HFFc6 (cell line): Measurements from ENCODE around the gene OR2T10. TPM values are rescaled to one million over a fixed set of nuclear protein-coding genes. Genes with fewer than 3 reads are reported as not detected.
"Not testable (repeated sequence)": the region's sequence is repeated elsewhere in the genome, so short reads cannot be mapped to it uniquely, and the experiment has no call there.

Experiments used
- DNase-seq: peaks from one replicate; pipeline ENCODE4 v3.0.0-alpha.2; 2018
- H3K27ac Mint-ChIP-seq: 2 replicates; pipeline ENCODE4 v1.8.0; 2020; ENCODE audit warnings: mild to moderate bottlenecking, mixed read lengths
- H3K27me3 Mint-ChIP-seq: 2 replicates; pipeline ENCODE4 v1.8.0; 2021; ENCODE audit warnings: mild to moderate bottlenecking, moderate library complexity, mixed read lengths; ENCODE audit not compliant: insufficient read depth
- H3K36me3 Mint-ChIP-seq: 2 replicates; pipeline ENCODE4 v1.8.0; 2021; ENCODE audit warnings: low read depth, mixed read lengths
- H3K4me1 Mint-ChIP-seq: 2 replicates; pipeline ENCODE4 v1.8.0; 2020; ENCODE audit warnings: low read depth, mixed read lengths
- H3K4me3 Mint-ChIP-seq: 2 replicates; pipeline ENCODE4 v1.8.0; 2020; ENCODE audit warnings: mild to moderate bottlenecking, moderate library complexity, mixed read lengths
- H3K9me3 Mint-ChIP-seq: 2 replicates; pipeline ENCODE4 v1.8.0; 2020; ENCODE audit warnings: mild to moderate bottlenecking, mixed read lengths
- CTCF ChIP-seq: fragments of 200-600 bp; sonication (generic); IDR thresholded peaks from 2 replicates; pipeline ENCODE4 v1.5.0; 2021; ENCODE audit warnings: antibody characterized with exemption, mild to moderate bottlenecking
- long read RNA-seq: library from polyadenylated mRNA; unstranded; transcript quantifications from one replicate; pipeline ENCODE4 v2.0.0, GENCODE V29; 2019
- total RNA-seq, 6 experiments: library from RNA; stranded (reverse); fragmentation: NEBNext Ultra II Directional; extraction: Animal tissue kit (Norgen Biotek cat#: 25700); gene quantifications; 2 replicates in 1 of 6; 3 replicates in 5 of 6; pipeline ENCODE4 v1.2.3, GENCODE V29; 2021

The OR2T10 gene
- not detected for total RNA-seq
- long read RNA-seq: 0 reads

GRCh38 chr1:248597589-248597988 lies at the start of gene OR2T10:
OR2T10 (minus strand) TSS chr1:248597700; CDS start chr1:248593768, 3,932 bp downstream.
- no peaks in the 10 kb centered on the region for H3K27me3 Mint-ChIP-seq
- no peak within 1 kb of the TSS for H3K4me3 Mint-ChIP-seq
- no peak within 1 kb of the TSS for H3K27ac Mint-ChIP-seq
- TF ChIP-seq CTCF: no peak
- no peak for DNase-seq
- H3K4me1 Mint-ChIP-seq: no peaks in the 10 kb centered on the region
- H3K36me3 Mint-ChIP-seq: no peaks in the 10 kb centered on the region
- H3K9me3 Mint-ChIP-seq: peaks cover 12% of the 10 kb centered on the region

GRCh38 chr1:248645178-248645577 lies 47.7 kb upstream of the OR2T10 start, which contains the start of gene OR2T35:
OR2T35 (minus strand) TSS chr1:248645278; CDS start chr1:248639258, 6,020 bp downstream.
- H3K27me3 Mint-ChIP-seq, H3K27ac Mint-ChIP-seq, H3K4me1 Mint-ChIP-seq, DNase-seq, H3K4me3 Mint-ChIP-seq, H3K36me3 Mint-ChIP-seq, H3K9me3 Mint-ChIP-seq: not testable (repeated sequence)

- not testable (repeated sequence) for DNase-seq, H3K4me1 Mint-ChIP-seq, H3K27ac Mint-ChIP-seq, H3K9me3 Mint-ChIP-seq, H3K4me3 Mint-ChIP-seq, H3K27me3 Mint-ChIP-seq, H3K36me3 Mint-ChIP-seq
Observed at GRCh38 chr1:248642971-248643651, 45.6 kb upstream of the OR2T10 start.

GRCh38 chr1:248641583-248641982 lies 44.1 kb upstream of the OR2T10 start:
- not testable (repeated sequence) for H3K4me3 Mint-ChIP-seq, H3K27me3 Mint-ChIP-seq, H3K9me3 Mint-ChIP-seq, H3K36me3 Mint-ChIP-seq, DNase-seq, H3K4me1 Mint-ChIP-seq, H3K27ac Mint-ChIP-seq

GRCh38 chr1:248640906-248641305 lies 43.4 kb upstream of the OR2T10 start:
- not testable (repeated sequence) for DNase-seq, H3K4me1 Mint-ChIP-seq, H3K27ac Mint-ChIP-seq, H3K27me3 Mint-ChIP-seq, H3K36me3 Mint-ChIP-seq, H3K9me3 Mint-ChIP-seq, H3K4me3 Mint-ChIP-seq

GRCh38 chr1:248639652-248640051 lies 42.2 kb upstream of the OR2T10 start:
- H3K36me3 Mint-ChIP-seq, H3K27ac Mint-ChIP-seq, DNase-seq, H3K4me1 Mint-ChIP-seq, H3K4me3 Mint-ChIP-seq, H3K9me3 Mint-ChIP-seq, H3K27me3 Mint-ChIP-seq: not testable (repeated sequence)

GRCh38 chr1:248636612-248637011 lies 39.1 kb upstream of the OR2T10 start:
- not testable (repeated sequence) for DNase-seq, H3K9me3 Mint-ChIP-seq, H3K36me3 Mint-ChIP-seq, H3K4me1 Mint-ChIP-seq, H3K27ac Mint-ChIP-seq, H3K27me3 Mint-ChIP-seq, H3K4me3 Mint-ChIP-seq

GRCh38 chr1:248634991-248635390 lies 37.5 kb upstream of the OR2T10 start, which contains the start of gene OR2T11:
OR2T11 (minus strand) TSS chr1:248635091; CDS start chr1:248627128, 7,963 bp downstream.
- H3K27me3 Mint-ChIP-seq, H3K36me3 Mint-ChIP-seq, H3K4me1 Mint-ChIP-seq, H3K27ac Mint-ChIP-seq, H3K9me3 Mint-ChIP-seq, DNase-seq, H3K4me3 Mint-ChIP-seq: not testable (repeated sequence)

- no peaks in the 10 kb centered on the region for H3K27me3 Mint-ChIP-seq
- H3K4me3 Mint-ChIP-seq: no peak overlapping the region
- no peaks in the 10 kb centered on the region for H3K36me3 Mint-ChIP-seq
- no peak for TF ChIP-seq CTCF
- H3K27ac Mint-ChIP-seq: no peak overlapping the region
- DNase-seq: no peak
- H3K9me3 Mint-ChIP-seq: no peaks in the 10 kb centered on the region
- H3K4me1 Mint-ChIP-seq: no peaks in the 10 kb centered on the region
Observed at GRCh38 chr1:248631354-248632008, 34.0 kb upstream of the OR2T10 start.
